IPS-18a (cell line): ENCODE results near the gene HSPB7.
"Not testable (repeated sequence)": the region's sequence is repeated elsewhere in the genome, so short reads cannot be mapped to it uniquely, and the experiment has no call there.

Experiments
- H3K27ac ChIP-seq: one replicate; pipeline ENCODE4 v1.5.1; 2013; ENCODE audit warnings: low read length
- H3K27me3 ChIP-seq: one replicate; pipeline ENCODE4 v1.6.1; 2013; ENCODE audit warnings: mild to moderate bottlenecking, low read length; ENCODE audit not compliant: control insufficient read depth, insufficient read depth
- H3K36me3 ChIP-seq: one replicate; pipeline ENCODE4 v1.6.1; 2013; ENCODE audit warnings: low read depth, low read length; ENCODE audit not compliant: control insufficient read depth
- H3K4me1 ChIP-seq: one replicate; pipeline ENCODE4 v1.6.1; 2013; ENCODE audit warnings: low read depth, low read length; ENCODE audit not compliant: control insufficient read depth
- H3K4me3 ChIP-seq: one replicate; pipeline ENCODE4 v1.5.1; 2013; ENCODE audit warnings: low read length
- H3K9ac ChIP-seq: one replicate; pipeline ENCODE4 v1.6.1; 2013; ENCODE audit warnings: mild to moderate bottlenecking, low read length, moderate library complexity
- H3K9me3 ChIP-seq: one replicate; pipeline ENCODE4 v1.6.1; 2013; ENCODE audit warnings: low read depth, low read length; ENCODE audit not compliant: control insufficient read depth

Gene HSPB7

DNA sequence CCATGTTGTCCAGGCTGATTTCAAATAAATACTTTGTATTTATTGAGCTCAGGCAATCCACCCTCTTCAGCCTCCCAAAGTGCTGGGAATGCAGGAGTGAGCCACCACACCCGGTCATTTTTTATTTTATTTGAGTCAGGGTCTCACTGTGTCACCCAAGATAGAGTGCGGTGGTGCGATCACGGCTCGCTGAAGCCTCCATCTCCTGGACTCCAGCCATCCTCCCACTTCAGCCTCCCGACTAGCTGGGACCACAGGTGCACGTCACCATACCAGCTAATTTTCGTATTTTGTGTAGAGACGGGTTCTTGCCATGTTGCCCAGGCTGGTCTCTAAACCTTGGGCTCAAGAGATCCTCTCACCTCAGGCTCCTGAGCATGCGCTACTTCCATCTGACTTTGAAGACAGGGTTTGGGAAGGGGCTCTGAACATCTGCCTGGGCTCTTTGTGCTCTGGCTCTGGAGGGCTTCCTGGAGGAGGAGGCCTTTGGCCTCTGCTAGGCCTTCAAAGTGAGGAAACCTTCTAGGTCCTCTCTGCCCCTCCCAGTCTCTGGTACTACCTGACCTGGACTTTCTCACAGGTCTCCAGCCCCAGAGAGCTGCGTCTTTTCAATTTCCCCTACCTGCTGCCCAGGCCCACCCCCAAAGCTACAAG, 5.8 kb downstream of the HSPB7 start:
- H3K4me3 ChIP-seq, result peak overlapping the region; percentile 53
- no peaks in the 10 kb centered on the region for H3K27me3 ChIP-seq
- H3K36me3 ChIP-seq, result no peaks in the 10 kb centered on the region
- H3K4me1 ChIP-seq, result peaks cover 18% of the 10 kb centered on the region
- no peak overlapping the region for H3K27ac ChIP-seq
- peak overlapping the region; percentile 63 for H3K9ac ChIP-seq
- H3K9me3 ChIP-seq, result no peaks in the 10 kb centered on the region

DNA sequence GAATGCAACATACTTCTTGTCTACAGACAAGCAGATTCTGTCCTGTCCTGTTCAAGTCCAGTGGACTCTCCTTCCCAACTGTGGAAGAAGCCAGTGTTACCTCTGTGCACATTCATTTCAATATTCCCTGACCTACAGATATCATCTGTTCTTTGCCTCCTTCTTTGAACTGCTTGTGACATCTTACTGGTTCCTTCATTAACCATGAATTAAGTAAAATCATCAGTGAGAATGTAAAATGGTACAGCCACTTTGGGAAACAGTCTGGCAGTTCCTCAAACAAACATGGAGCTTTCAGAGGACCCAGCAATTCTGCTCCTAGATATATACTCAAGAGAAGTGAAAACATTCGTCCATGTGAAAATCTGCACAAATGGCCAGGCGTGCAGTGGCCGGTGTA, 7.0 kb downstream of the HSPB7 start:
- H3K36me3 ChIP-seq, result no peaks in the 10 kb centered on the region
- H3K9me3 ChIP-seq, result no peaks in the 10 kb centered on the region
- no peak overlapping the region for H3K4me3 ChIP-seq
- H3K27ac ChIP-seq, result no peak overlapping the region
- no peak overlapping the region for H3K9ac ChIP-seq
- peaks cover 18% of the 10 kb centered on the region for H3K4me1 ChIP-seq
- peaks cover 1% of the 10 kb centered on the region for H3K27me3 ChIP-seq

DNA sequence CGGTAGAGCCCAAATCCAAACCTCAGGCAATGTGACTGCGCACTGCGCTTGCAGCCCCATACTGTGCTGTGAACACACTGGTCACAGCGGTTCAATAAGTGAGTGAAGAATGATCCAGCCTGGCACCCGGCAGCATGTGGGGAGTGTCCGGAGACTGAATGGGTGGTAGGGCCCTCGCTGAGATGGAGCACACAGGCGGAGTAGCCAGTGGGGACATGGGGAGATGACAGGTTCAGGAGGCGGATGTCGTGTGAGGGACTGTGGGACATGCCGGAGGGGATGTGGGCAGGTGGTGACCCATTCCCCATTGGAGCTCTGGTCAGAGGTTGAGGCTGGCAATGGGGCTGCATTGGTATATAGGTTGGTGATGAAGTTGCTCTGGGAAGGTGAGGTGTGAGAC, 8.2 kb downstream of the HSPB7 start:
- Histone ChIP-seq H3K4me1 (peaks cover 18% of the 10 kb centered on the region), H3K4me3 (no peak overlapping the region), H3K27me3 (peaks cover 12% of the 10 kb centered on the region), H3K36me3 (no peaks in the 10 kb centered on the region), H3K9ac (no peak overlapping the region), H3K27ac (no peak overlapping the region), H3K9me3 (no peaks in the 10 kb centered on the region)

DNA sequence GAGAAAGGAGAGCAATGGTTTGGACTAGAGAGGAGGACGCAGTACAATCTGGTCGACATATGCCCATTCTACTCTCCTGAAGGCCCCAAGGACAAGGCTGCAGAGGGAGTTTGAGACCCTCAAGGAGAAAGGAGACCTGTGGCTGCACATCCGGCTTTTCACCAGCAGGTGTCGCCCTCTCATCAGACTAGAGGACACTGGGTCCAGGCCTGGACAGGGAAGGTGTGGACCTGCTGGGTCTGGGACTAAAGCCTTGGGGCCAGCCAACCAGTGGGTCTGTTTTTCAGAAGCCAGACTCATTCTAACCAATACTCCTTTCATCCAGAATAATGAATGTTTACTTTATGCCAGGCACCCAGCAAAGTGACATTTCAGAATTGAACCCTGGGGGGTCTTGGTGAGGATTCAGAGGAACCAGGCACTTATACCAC, 8.8 kb downstream of the HSPB7 start:
- H3K4me1 ChIP-seq, result peaks cover 13% of the 10 kb centered on the region
- no peaks in the 10 kb centered on the region for H3K9me3 ChIP-seq
- H3K36me3 ChIP-seq, result no peaks in the 10 kb centered on the region
- H3K4me3 ChIP-seq, result no peak overlapping the region
- H3K27ac ChIP-seq, result no peak overlapping the region
- H3K9ac ChIP-seq, result no peak overlapping the region
- peaks cover 12% of the 10 kb centered on the region for H3K27me3 ChIP-seq

DNA sequence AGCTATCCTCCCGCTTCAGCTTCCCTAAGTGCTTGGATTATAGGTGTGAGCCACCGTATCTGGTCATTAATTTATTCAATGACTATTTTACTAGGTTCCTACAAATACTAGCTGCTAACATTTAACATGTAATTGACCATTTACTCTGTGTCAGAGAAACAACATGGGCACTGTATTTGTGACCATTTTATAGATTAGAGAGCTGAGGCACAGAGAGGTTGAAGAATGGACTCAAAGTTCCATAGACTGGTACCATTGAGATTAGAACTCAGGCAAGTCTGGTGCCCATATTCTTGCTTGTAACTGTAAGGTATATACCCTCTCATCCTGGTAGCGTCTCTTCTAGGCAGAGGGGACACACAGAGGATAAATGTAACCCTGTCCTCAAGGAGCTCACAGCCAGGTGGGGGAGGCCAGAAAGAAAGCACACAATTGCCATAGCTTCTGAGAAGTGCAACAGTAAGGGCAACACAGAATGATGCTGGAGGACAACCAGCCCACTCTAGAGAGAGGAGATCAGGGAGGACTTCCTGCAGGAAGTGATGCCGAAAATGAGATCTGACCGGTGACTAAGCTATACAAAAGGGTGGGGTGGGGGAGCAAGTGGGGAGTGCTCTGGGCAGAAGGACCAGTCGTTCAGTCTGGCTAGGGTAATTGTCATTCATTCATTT, 10.0 kb downstream of the HSPB7 start:
- Histone ChIP-seq H3K27ac (no peak overlapping the region), H3K4me3 (no peak overlapping the region), H3K4me1 (peaks cover 6% of the 10 kb centered on the region), H3K9ac (no peak overlapping the region), H3K9me3 (no peaks in the 10 kb centered on the region), H3K36me3 (no peaks in the 10 kb centered on the region), H3K27me3 (peaks cover 12% of the 10 kb centered on the region)

GRCh38 chr1:16006552-16007485, 11.0 kb downstream of the HSPB7 start:
- H3K27ac ChIP-seq, result no peak overlapping the region
- H3K9ac ChIP-seq, result no peak overlapping the region
- no peaks in the 10 kb centered on the region for H3K36me3 ChIP-seq
- peaks cover 12% of the 10 kb centered on the region for H3K27me3 ChIP-seq
- H3K4me3 ChIP-seq, result no peak overlapping the region
- H3K4me1 ChIP-seq, result no peaks in the 10 kb centered on the region
- no peaks in the 10 kb centered on the region for H3K9me3 ChIP-seq

DNA sequence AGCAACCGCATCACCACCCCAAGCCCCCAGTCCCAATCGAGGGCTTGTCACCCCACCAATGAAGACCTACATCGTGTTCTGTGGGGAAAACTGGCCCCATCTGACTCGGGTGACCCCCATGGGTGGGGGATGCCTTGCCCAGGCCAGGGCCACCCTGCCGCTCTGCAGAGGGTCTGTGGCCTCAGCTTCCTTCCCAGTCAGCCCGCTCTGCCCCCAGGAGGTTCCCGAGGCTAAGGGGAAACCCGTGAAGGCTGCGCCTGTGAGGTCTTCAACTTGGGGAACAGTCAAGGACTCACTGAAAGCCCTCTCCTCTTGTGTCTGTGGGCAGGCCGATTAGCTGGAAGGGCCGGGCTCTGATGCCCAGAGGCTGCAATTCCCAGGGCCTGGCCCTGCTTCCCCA, 11.8 kb downstream of the HSPB7 start:
- Histone ChIP-seq H3K36me3 (no peaks in the 10 kb centered on the region), H3K4me3 (no peak overlapping the region), H3K9me3 (no peaks in the 10 kb centered on the region), H3K27me3 (peaks cover 12% of the 10 kb centered on the region), H3K4me1 (no peaks in the 10 kb centered on the region), H3K9ac (no peak overlapping the region), H3K27ac (no peak overlapping the region)

DNA sequence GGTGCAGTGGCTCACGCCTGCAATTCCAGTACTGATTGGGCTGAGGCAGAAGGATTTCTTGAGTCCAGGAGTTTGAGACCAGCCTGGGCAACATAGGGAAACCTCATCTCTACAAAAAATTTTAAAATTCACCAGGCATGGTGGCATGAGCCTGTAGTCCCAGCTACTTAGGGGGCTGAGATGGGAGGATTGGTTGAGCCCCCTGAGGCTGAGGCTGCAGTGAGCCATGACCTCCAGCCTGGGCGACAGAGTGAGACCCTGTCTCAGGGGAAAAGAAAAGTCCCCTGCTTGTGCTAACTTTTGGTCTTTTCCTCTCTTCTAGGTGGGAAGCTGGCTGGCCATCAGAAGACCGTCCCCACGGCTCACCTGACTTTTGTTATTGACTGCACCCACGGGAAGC, 12.2 kb downstream of the HSPB7 start:
- Histone ChIP-seq H3K27ac (no peak overlapping the region), H3K9ac (no peak overlapping the region)

GRCh38 chr1:16001274-16001673, 16.6 kb downstream of the HSPB7 start:
- not testable (repeated sequence) for H3K4me3 ChIP-seq, H3K9ac ChIP-seq, H3K27ac ChIP-seq, H3K9me3 ChIP-seq, H3K36me3 ChIP-seq, H3K4me1 ChIP-seq
- H3K27me3 ChIP-seq, result peaks cover 12% of the 10 kb centered on the region

More for the DNA sequence above, 12.2 kb downstream of the HSPB7 start:
- no peaks in the 10 kb centered on the region for H3K36me3 ChIP-seq
- H3K27me3 ChIP-seq, result peaks cover 12% of the 10 kb centered on the region
- no peaks in the 10 kb centered on the region for H3K4me1 ChIP-seq
- H3K4me3 ChIP-seq, result no peak overlapping the region
- no peaks in the 10 kb centered on the region for H3K9me3 ChIP-seq

GRCh38 chr1:15998929-15999328, 18.9 kb downstream of the HSPB7 start:
- H3K36me3 ChIP-seq, result no peaks in the 10 kb centered on the region
- H3K9me3 ChIP-seq, result no peaks in the 10 kb centered on the region
- H3K9ac ChIP-seq, result no peak overlapping the region
- no peaks in the 10 kb centered on the region for H3K4me1 ChIP-seq
- H3K27ac ChIP-seq, result no peak overlapping the region
- no peaks in the 10 kb centered on the region for H3K27me3 ChIP-seq
- H3K4me3 ChIP-seq, result no peak overlapping the region

GRCh38 chr1:15997637-15998280, 20.1 kb downstream of the HSPB7 start:
- Histone ChIP-seq H3K27me3 (no peaks in the 10 kb centered on the region), H3K9ac (no peak overlapping the region), H3K4me3 (no peak overlapping the region), H3K36me3 (no peaks in the 10 kb centered on the region), H3K9me3 (no peaks in the 10 kb centered on the region), H3K4me1 (no peaks in the 10 kb centered on the region), H3K27ac (no peak overlapping the region)
